ENCODE results near the gene DSN1. TPM values are rescaled to one million over a fixed set of nuclear protein-coding genes. Genes with fewer than 3 reads are reported as not detected.

The DSN1 gene
- total RNA-seq, 6 donors from 2014 or later = 4.7 to 29.3 (median 7.8) TPM

- 93 to 98% methylated on average over 3 to 7 of the region's 7 CpGs for WGBS, 2 donors
- H3K27me3 ChIP-seq = no peaks in the 10 kb centered on the region
- peak in 1 of 2 donors; percentile 45 for DNase-seq
These were observed 10.6 kb upstream of the DSN1 start for GRCh38 chr20:36784116-36784515.

GRCh38 chr20:36779656-36780025 lies 6.1 kb upstream of the DSN1 start:
- H3K36me3 ChIP-seq = peaks cover 0 to 20% (median 6%) of the 10 kb centered on the region in 4 donors
- DNase-seq (no peak), ATAC-seq (ENCODE audit: low FRiP score in 2 of 2) (no peak)
- peaks cover 4 to 8% (median 6%) of the 10 kb centered on the region in 4 donors for H3K4me1 ChIP-seq
- H3K27me3 ChIP-seq = no peaks in the 10 kb centered on the region
- no peak overlapping the region for H3K4me3 ChIP-seq
- 67 to 72% methylated on average over 6 of the region's 6 CpGs for WGBS, 2 donors
- TF ChIP-seq POLR2AphosphoS5 (IDR thresholded peaks at IDR 0.05) (no peak), POLR2A (IDR thresholded peaks at IDR 0.05) (no peak), EP300 (IDR thresholded peaks at IDR 0.05) (no peak), CTCF (IDR thresholded peaks at IDR 0.05) (no peak)
- no peaks in the 10 kb centered on the region for H3K9me3 ChIP-seq
- H3K27ac ChIP-seq = peak overlapping the region in 1 of 4 donors; percentile 29

More at GRCh38 chr20:36784116-36784515, 10.6 kb upstream of the DSN1 start:
- Histone ChIP-seq H3K27ac (no peak overlapping the region), H3K36me3 (peaks cover 0 to 48% (median 14%) of the 10 kb centered on the region in 4 donors), H3K4me1 (no peaks in the 10 kb centered on the region), H3K4me3 (no peak overlapping the region), H3K9me3 (no peaks in the 10 kb centered on the region)
- TF ChIP-seq EP300 (IDR thresholded peaks at IDR 0.05) (no peak), POLR2AphosphoS5 (IDR thresholded peaks at IDR 0.05) (no peak), POLR2A (IDR thresholded peaks at IDR 0.05) (no peak), CTCF (IDR thresholded peaks at IDR 0.05) (no peak)
- ATAC-seq (ENCODE audit: low FRiP score in 2 of 2) = no peak

- Histone ChIP-seq H3K36me3 (peaks cover 0 to 14% (median 4%) of the 10 kb centered on the region in 4 donors), H3K27me3 (no peaks in the 10 kb centered on the region), H3K9me3 (no peaks in the 10 kb centered on the region), H3K27ac (peak overlapping the region in 1 of 4 donors; percentile 29), H3K4me3 (no peak overlapping the region), H3K4me1 (peaks cover 10 to 14% (median 11%) of the 10 kb centered on the region in 4 donors)
- no peak for TF ChIP-seq EP300 (IDR thresholded peaks at IDR 0.05)
- TF ChIP-seq POLR2AphosphoS5 (IDR thresholded peaks at IDR 0.05) = no peak
- TF ChIP-seq POLR2A (IDR thresholded peaks at IDR 0.05) = no peak
- TF ChIP-seq CTCF (IDR thresholded peaks at IDR 0.05) = no peak
- WGBS, 2 donors = 69 to 74% methylated on average over 3 of the region's 3 CpGs
- no peak for ATAC-seq (ENCODE audit: low FRiP score in 2 of 2)
- DNase-seq = peak in 1 of 2 donors; percentile 17
These were observed 5.5 kb upstream of the DSN1 start for GRCh38 chr20:36778831-36779655.

GRCh38 chr20:36777576-36777975 lies 4.0 kb upstream of the DSN1 start:
- no peak for DNase-seq
- ATAC-seq (ENCODE audit: low FRiP score in 2 of 2) = no peak
- no peaks in the 10 kb centered on the region for H3K27me3 ChIP-seq
- no peak overlapping the region for H3K4me3 ChIP-seq
- H3K27ac ChIP-seq = no peak overlapping the region
- no peak for TF ChIP-seq EP300 (IDR thresholded peaks at IDR 0.05)
- no peak for TF ChIP-seq CTCF (IDR thresholded peaks at IDR 0.05)
- no peak for TF ChIP-seq POLR2A (IDR thresholded peaks at IDR 0.05)
- no peak for TF ChIP-seq POLR2AphosphoS5 (IDR thresholded peaks at IDR 0.05)
- WGBS, 2 donors = 67 to 77% methylated on average over 3 of the region's 3 CpGs
- H3K36me3 ChIP-seq = peaks cover 0 to 1% (median 0%) of the 10 kb centered on the region in 4 donors
- H3K4me1 ChIP-seq = peaks cover 17 to 20% (median 19%) of the 10 kb centered on the region in 4 donors
- no peaks in the 10 kb centered on the region for H3K9me3 ChIP-seq
